WTC11 (cell line): ENCODE results near the gene SLC5A5.

ENCODE experiments used
- AFF4 ChIP-seq: sonication (generic); formaldehyde crosslinking; IDR thresholded peaks from 2 replicates; pipeline ENCODE4 v1.8.1; 2023; ENCODE audit warnings: mild to moderate bottlenecking, missing genetic modification reagents, borderline replicate concordance
- CTCF ChIP-seq: fragments of 200-600 bp; IDR thresholded peaks from 2 replicates; pipeline ENCODE4 v1.8.0; 2022; ENCODE audit warnings: antibody characterized with exemption
- E2F5 ChIP-seq: sonication (generic); formaldehyde crosslinking; IDR thresholded peaks from 2 replicates; pipeline ENCODE4 v1.8.1; 2022; ENCODE audit warnings: mild to moderate bottlenecking, moderate library complexity, missing genetic modification reagents
- FOXP1 ChIP-seq: sonication (generic); formaldehyde crosslinking; IDR thresholded peaks from 2 replicates; pipeline ENCODE4 v1.8.0; 2022; ENCODE audit warnings: missing genetic modification reagents, mild to moderate bottlenecking, moderate library complexity, borderline replicate concordance
- NFATC4 ChIP-seq: fragments of 250-450 bp; sonication (Bioruptor Pico); IDR thresholded peaks from 2 replicates; pipeline ENCODE4 v1.9.0; 2021; ENCODE audit warnings: mild to moderate bottlenecking
- RORB ChIP-seq: fragments of 250-450 bp; sonication (Bioruptor Pico); IDR thresholded peaks from 2 replicates; pipeline ENCODE4 v1.9.0; 2021; ENCODE audit warnings: mild to moderate bottlenecking
- ZBTB21 ChIP-seq: sonication (generic); formaldehyde crosslinking; IDR thresholded peaks from 2 replicates; pipeline ENCODE4 v1.8.1; 2023; ENCODE audit warnings: mild to moderate bottlenecking, missing genetic modification reagents, borderline replicate concordance
- ZNF121 ChIP-seq: sonication (generic); formaldehyde crosslinking; IDR thresholded peaks from 2 replicates; pipeline ENCODE4 v1.8.0; 2023; ENCODE audit warnings: missing genetic modification reagents
- ZNF317 ChIP-seq: sonication (generic); formaldehyde crosslinking; IDR thresholded peaks from 2 replicates; pipeline ENCODE4 v1.8.1; 2023; ENCODE audit warnings: low read depth, mild to moderate bottlenecking, moderate library complexity, missing genetic modification reagents, borderline replicate concordance

- TF ChIP-seq RORB (CRISPR knock-in tag), result no peak
- TF ChIP-seq NFATC4, result no peak
- no peak for TF ChIP-seq FOXP1 (CRISPR knock-in tag)
- no peak for TF ChIP-seq CTCF
- no peak for TF ChIP-seq AFF4 (CRISPR knock-in tag)
- no peak for TF ChIP-seq ZNF121 (CRISPR knock-in tag)
- TF ChIP-seq ZBTB21, result no peak
- TF ChIP-seq E2F5 (CRISPR knock-in tag), result no peak
- no peak for TF ChIP-seq ZNF317
Measured at GRCh38 chr19:17861542-17862402, 10.0 kb upstream of the SLC5A5 start.
